ENCODE measurements around the gene POLR2L.

DNA sequence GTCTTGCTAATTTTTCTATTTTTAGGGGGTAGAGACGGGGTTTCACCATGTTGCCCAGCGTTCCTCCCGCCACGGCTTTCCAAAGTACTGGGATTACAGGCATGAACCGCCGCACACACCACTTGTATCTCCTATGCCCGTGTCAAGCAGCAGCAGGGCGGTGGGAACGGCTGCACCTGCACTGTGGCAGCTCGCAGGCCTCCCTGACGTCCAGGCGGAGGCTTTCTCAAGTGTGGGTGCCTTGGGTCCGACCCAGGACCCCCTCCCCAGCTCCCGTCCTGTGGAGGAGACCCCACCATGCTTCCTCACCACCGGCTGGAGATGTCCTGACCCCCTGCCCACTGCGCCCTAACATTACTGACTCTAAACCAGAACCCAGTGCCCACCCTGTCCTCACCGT lies 26.1 kb upstream of the POLR2L start:
- TF ChIP-seq, protein P1, sequence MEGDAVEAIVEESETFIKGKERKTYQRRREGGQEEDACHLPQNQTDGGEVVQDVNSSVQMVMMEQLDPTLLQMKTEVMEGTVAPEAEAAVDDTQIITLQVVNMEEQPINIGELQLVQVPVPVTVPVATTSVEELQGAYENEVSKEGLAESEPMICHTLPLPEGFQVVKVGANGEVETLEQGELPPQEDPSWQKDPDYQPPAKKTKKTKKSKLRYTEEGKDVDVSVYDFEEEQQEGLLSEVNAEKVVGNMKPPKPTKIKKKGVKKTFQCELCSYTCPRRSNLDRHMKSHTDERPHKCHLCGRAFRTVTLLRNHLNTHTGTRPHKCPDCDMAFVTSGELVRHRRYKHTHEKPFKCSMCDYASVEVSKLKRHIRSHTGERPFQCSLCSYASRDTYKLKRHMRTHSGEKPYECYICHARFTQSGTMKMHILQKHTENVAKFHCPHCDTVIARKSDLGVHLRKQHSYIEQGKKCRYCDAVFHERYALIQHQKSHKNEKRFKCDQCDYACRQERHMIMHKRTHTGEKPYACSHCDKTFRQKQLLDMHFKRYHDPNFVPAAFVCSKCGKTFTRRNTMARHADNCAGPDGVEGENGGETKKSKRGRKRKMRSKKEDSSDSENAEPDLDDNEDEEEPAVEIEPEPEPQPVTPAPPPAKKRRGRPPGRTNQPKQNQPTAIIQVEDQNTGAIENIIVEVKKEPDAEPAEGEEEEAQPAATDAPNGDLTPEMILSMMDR (IDR thresholded peaks at IDR 0.05) = no peak
- no peak for TF ChIP-seq POLR2AphosphoS5 (IDR thresholded peaks at IDR 0.05)
